NCI-H524 treated with DMSO at 0.1 percent for 48 hours (cell line): Measurements from ENCODE around the gene PTPRN2.
"Not testable (repeated sequence)": the region's sequence is repeated elsewhere in the genome, so short reads cannot be mapped to it uniquely, and the experiment has no call there.

Experiments used
- DNase-seq: peaks from one replicate; lab custom pipeline; 2025; lab: John Stamatoyannopoulos, UW

Gene PTPRN2

DNA sequence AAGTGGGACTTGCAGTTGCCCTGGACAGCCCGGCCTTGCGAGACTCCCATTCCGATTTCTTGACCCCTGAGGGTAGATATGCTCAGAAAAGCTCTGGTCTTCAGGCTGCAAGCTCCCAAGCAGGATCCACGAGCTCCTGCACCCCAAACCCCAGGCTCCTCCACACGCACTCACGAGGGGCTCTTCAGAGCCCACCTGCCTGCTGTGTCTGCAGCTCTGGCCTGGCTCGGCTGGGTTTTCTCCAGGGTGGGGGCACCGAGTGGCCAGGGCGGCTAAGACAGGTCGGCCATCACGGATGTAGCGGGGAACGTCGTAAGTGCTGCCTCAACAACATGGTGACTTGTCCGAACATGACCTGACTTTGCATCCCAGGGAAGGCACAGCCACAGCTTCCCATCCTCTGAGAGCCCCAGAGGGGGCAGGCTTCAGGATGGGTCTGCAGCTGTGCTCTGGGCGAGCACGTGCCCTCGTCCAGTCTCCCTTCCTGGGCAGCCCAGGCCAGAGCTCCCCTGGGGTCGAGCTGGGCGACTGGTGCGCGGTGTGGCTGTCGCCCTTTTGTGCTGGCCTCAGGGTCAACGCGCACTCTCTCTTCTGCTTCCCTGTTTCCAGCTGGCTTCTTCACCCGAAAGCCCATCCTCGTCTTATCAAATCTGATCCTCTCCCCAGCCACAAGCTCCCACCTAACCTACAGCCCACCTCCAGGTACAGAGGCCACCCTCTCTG lies 835.5 kb downstream of the PTPRN2 start:
- no peak for DNase-seq

DNA sequence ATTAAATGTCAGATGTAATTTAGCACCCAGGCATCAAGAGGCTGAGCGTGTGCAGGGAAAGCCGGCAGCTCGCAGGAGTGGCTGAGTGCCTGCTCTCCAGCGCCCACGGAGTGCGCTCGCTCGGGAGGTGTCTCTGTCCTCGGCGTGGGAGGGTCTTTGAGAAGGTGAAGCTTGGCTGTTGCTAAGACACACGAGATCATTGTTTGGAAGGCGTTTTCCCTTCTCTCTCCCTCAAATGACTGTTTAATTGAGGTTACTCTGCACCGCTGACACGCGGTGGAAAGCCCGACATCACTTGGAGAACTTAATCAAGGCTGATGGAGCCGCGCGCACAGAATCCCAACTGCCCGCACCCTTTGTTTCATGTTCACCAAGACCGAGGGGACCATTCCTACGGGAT lies 836.2 kb downstream of the PTPRN2 start:
- no peak for DNase-seq

DNA sequence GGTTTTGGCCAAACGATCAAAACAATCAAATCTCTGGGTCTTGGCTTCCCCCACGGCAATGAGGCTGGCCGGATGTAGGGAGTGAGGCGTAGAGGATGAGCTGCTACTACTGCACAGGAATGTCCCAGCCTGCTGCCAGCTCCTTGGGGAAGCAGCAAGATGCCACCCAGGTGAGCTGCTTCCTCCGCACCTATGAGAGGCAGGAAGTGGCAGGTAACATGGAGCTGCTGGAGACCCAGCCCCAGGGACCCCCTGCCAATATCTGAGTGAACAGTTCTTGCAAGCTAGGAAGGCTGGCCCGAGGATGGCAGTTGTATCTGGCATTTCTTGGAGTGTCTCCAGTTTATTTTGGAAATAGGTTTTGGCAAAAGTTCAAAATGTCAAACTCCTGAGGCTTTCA lies 837.3 kb downstream of the PTPRN2 start:
- no peak for DNase-seq

DNA sequence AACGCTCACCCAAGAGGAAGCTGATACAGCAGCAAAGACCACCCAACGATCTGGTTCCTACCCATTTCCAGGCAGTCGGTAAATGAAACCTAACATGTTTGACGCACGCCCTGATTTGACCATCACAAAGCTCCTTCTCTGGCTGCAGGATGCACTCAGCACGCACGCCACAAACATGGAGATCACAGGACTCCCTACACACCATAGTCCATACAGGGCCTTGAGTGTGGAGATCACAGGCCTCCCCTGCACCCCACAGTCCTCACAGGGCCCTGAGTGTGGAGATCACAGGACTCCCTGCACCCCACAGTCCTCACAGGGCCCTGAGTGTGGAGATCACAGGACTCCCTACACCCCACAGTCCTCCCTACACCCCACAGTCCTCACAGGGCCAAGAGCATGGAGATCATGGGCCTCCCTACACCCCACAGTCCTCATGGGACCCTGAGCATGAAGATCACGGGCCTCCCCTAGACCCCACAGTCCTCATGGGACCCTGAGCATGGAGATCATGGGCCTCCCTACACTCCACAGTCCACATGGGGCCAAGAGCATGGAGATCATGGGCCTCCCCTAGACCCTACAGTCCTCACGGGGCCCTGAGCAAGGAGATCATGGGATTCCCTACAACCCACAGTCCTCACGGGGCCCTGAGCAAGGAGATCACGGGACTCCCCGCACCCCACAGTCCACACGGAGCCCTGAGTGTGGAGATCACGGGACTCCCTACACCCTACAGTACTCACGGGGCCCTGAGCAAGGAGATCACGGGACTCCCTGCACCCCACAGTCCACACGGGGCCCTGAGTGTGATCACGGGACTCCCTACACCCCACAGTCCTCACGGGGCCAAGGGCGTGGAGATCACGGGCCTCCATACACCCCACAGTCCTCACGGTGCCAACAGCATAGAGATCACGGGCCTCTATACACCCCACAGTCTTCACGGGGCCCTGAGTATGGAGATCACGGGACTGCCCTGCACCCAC lies 841.6 kb downstream of the PTPRN2 start:
- no peak for DNase-seq

DNA sequence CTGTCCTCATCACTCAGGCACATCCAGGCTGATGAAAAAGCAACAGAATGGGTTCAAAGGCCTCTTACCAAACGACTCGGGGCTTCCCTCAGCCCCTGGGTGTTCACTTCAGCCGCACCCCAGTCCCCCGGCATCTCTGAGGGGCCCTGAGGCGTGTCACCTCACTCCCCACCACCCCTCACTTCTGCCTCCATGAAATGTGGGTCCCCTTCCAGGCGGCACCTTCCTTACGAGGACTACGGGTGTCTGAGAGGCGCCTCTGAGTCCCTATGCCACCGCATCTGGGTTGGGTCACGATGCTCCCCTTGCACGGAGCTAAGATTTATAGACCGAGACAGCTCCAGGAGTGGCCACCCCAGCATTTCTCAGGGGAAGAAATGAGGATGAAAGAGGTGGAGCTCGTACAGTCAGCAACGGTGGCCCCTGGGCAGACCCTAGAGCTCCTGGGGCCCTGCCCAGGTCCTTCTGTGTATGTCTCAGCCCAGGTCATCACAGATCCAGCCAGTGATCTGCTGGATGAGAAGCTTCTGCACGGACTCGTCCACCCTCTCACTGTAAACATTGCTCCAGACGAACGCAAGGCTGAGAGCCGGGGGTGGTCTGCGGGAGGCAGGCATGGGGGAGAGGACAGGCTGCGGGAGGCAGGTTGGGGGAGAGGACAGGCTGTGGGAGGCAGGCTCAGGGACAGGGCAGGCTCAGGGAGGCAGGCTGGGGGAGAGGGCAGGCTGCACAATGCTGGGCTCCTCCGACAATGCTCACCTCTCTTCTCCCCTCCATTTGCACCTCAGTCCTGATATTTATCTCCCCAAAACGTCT lies 842.6 kb downstream of the PTPRN2 start:
- no peak for DNase-seq

DNA sequence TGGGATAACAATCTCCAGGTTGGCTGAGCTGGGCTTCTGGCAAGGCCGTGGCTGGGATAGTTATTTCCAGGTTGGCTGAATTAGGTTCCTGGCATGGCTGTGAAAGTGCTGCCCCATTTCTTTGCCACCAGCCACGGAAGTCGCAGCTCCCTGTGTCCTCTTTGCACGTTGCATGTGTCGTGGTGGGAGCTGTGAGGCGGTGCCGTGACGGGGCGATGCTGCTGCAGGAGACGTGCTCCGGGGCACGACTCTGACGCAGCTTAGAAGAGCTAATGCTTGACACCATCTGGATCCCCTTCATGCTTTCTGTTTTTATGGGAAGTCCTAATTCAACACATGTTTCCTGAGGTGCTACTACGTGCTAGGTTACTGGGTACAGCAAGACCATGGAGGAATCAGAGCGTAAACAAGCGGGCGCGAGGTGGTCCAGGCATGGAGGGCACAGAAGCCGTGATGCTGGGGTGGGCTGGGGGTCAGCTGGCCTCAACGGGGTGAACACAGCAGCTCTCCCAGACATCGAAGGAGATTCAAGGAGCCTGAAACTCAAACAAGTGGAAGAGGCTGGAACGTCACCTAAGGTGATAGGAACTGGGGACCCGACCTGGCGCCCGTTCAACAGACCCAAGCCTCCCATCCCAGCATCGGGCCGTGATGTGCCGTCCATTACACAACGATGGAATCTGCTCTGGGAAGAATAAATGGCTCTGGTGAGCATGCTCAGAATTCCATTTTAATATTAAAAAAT lies 843.7 kb downstream of the PTPRN2 start:
- DNase-seq: no peak

DNA sequence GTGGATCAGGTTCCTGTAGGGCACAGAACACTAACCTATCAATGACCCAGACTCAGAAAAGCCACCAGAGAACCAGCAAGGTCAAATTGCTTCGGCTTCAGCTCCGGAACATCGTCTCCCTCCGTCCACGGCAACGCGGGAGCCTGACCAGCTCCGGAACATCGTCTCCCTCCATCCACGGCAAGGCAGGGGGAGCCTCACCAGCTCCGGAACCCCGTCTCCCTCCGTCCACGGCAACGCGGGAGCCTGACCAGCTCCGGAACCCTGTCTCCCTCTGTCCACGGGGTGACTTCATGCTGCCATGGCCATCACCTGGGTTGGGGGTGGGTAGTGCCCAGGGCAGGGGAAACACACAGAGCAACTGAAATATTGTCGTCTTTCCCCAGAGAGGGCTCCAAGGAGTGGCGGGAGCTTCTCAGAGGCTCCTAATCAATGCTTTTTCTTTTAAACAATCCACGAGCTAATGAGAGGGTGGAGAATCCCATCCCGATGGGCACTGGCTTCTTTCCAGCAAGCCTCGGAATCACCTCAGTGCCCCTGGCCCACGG lies 847.3 kb downstream of the PTPRN2 start:
- no peak for DNase-seq

DNA sequence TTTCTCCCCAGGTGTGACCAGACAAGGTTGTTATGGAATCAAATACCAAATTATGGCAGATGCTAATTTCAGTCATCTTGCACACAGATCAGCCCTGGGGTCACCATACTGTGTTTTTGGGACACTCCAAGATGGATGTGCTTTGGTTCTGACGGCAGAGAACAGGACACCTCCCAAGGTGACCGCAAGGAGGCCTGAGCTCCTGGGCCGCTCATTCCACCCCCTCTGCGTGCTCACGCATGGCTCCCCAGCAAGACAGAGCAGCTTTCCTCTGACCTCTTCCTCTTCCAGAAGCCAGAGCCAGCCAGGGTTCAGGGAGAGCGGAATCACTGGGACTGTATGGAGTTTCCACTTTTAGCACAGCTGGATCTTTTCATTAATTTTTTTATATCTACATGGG lies 848.0 kb downstream of the PTPRN2 start:
- DNase-seq: no peak

DNA sequence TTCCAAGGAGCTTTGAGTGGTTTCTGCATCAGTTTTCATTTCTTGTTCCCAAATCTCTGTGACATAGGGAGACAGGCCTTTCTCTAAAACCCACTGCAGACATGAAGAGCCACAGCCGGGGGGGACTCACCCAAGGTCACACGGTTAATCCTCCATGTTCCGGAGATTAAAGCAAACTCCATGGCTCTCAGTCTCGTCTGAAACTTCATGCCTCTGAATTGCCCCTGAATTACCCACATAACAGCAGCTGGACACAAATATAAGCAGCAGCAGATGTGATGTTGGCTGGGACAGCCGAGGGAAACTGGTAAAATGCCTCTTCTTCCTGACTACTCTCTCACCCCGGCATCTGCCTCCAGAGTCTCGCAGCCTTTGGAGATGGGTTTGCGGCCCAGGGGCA lies 848.6 kb downstream of the PTPRN2 start:
- no peak for DNase-seq

DNA sequence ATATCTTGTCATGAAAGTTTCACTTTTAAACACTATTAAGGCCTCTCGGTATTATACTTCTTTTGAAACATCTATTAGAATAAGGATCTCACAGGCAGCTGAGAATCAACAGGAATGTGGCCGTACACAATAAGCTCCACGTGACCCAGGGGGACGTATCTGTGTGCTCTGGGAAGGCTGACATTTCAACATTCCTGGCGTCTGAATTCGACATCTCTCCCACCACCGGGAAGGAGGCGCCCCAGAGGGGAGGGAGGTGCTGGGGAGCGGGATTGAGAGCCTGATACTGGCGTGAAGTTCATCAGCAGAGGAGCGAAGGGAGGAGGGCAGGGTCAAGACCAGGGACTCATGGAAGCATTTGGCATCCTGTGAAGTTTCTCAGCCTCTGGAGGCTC lies 849.6 kb downstream of the PTPRN2 start:
- no peak for DNase-seq

DNA sequence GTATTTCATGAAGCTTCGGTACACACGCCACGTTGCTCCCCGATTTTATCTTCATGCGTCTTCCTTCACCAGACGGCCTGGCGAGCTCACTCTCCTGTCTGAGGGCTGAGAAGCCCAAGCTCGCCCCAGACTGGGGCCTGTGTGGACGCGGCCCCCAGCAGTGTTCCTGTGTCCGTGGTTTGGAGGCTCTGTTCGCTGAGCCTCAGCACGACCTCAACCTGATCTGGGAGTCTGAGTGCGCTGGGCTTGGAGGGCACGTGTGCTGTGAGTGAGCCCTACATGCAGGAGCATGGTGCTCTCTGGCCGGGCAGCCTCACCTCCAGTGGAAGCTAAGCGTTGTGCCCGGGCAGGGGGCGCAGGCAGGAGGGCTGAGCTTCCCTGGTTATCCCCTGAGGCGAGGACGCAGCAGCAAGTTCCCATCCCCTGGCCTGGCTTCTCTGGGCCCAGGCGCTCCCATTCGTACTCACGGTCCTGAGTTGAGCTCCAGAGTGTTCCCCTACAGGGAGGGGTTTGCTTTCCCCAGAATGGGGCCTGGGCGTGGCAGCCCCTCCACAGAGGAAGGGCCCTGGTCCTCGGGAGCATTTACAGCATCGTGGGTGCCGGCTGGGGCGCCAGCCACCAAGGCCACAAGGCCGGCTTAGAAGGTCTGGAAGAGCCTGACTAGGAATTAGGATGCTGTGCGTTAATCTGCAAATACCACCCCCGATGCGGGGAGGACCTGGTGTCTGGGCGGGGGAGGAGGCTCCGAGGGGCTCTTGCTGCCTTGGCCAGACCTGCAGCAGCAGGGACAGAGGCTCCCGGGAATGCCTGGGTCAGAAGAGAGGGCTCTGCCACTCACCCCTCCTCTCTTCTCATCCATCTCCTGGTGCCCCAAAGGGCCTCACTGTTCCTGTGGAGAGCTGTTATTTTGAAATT lies 850.2 kb downstream of the PTPRN2 start:
- no peak for DNase-seq

DNA sequence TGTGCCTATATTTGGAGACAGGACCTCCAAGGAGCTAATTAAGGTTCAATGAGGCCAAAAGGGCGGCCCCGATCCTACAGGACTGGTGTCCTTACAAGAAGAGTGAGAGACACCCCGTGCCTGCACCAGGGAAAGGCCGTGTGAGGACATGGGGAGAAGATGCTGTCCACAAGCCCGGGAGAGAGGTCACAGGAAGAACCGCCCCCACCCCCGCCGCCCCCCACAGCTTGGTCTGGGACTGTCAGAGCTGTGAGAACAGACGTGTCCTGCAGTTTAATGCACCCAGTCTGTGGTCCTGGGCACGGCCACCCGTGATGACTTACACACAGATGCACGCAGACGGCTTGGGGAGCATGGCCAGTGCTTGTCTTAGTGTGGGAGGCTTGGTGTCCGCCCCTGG lies 851.3 kb downstream of the PTPRN2 start:
- no peak for DNase-seq

DNA sequence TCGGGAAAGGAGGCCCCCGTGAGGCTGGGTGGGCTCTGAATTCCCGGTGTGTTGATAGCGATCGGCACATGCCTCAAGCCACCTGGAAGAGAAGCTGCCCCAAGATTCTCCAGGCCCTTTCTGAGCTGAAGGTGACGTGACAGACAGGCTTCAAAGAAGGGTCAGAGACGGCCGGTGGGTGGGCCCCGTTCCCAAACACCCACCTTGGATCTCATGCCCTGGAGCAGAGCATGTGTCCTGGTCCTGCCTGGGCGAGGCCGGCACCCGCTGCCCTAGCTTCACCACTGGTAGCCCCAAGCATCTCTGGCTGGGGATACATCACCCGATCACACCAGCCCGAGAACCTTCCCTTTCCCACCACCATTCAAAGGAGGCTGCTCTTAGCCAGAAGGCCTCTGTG lies 851.8 kb downstream of the PTPRN2 start:
- DNase-seq: no peak

DNA sequence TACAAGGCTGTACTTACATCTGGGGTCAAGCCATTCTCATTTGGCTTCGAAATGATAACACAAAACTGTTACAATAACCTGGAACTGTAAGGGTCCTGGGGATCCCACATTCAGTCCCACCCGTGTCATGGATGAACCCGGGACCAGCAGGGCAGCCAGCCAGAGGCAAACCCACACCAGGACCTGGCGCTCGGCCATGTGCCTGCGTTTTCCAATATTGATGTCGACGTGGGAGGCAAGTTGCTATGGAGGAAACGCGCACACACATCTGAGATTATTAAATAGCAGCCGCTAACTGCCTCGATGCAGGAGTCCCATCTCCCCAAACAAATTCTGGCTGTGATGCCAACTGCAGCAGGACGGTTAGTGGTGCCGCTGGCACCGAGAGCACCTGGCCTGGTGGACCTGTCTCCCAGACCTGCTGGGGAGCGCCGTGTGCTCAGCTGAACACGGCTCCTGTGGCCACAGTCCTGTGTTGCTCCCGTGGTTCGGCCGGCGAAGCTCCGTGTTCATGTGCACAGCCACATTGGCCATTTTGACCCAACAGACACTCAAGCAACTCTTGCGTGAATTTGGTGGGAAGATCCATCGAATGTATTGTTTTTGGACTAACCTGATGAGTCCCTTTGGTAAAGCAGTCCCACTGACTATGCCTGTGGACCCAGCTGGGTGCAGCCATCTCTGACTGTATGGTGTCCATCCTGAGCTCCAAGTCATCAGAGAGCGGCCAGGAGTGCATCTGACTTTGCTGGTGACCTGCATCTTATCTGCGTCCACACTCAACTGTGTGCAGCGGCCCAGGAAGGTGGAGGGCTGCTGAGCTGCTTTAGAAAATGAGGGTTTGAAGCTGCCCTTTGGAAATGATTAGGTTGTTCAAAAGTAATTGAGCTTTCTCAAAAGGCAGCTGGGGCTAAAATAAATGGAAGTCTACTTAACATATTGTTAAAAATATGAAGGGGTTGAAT lies 852.7 kb downstream of the PTPRN2 start:
- DNase-seq: no peak

DNA sequence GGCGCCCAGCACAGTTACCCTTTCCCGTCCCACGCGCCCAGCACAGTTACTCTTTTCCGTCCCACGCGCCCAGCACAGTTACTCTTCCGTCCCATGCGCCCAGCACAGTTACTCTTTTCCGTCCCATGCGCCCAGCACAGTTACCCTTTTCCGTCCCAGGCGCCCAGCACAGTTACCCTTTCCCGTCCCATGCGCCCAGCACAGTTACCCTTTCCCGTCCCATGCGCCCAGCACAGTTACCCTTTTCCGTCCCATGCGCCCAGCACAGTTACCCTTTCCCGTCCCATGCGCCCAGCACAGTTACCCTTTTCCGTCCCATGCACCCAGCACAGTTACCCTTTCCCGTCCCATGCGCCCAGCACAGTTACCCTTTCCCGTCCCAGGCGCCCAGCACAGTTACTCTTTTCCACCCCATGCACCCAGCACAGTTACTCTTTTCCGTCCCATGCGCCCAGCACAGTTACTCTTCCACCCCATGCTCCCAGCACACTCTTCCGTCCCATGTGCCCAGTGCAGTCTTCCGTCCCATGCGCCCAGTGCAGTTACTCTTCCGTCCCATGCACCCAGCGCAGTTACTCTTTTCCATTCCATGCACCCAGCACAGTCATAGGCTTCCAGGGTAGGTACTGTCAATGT lies 853.7 kb downstream of the PTPRN2 start:
- not testable (repeated sequence) for DNase-seq

DNA sequence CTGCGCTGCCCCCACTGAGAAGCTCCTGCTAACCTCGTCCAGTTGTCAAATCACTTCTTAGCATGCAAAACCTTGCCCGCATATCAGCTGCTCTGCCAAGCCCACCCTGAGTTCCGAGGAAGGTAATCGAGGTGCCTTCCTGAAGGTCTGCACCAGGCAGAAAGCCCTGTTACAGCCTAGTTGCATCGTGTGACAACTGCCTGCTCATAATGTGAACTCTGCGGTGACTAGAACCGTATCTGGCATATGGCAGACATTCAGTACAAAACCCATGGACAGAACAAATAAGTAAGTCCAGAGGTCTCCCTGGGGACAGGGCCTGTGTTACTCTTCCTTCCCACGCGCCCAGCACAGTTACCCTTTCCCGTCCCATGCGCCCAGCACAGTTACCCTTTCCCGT lies 856.5 kb downstream of the PTPRN2 start:
- no peak for DNase-seq

DNA sequence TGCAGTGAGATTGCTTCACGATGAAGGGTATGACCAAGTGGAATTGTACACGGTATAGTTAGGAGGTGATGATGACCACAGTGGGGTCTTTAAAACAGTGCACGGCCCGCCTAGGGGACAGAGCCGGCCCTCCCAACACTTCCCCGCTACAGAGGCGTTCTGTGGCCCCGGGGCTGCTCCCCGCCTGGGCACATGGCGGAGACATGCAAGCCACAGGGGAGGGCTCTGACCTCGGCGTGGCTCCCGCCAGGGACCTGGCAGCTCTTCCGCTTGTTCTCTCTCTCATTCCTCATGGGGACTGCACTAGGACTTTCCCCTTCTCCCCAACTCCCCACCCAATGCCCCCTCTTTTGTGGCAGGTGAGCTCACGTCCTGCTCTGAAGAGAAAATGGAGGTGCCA lies 857.0 kb downstream of the PTPRN2 start:
- DNase-seq: no peak

DNA sequence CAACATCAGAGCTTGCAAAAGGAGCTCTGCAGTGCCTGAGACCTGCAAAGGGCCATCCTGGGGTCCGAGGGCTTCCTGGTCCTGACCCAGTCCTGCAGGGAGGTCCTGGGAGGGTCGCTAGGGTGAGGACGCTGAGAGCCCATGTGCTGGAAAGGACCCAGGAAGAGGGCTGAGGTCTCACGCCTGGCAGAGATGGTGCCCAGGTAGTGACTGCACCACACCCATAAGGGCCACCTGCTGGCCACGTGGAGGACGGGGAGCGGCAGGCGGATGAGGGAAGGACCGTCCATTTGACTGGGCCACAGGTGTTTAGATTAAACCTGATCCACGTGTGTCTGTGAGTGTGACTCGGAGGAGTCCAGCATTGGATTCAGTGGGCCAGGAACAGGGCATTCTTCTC lies 858.1 kb downstream of the PTPRN2 start:
- DNase-seq: no peak
